ENCODE results near the gene PLEKHG2. TPM values are rescaled to one million over a fixed set of nuclear protein-coding genes. Genes with fewer than 3 reads are reported as not detected.

The PLEKHG2 gene
- total and polyA plus RNA-seq, 9 of the 15 experiments (the other 6 are each of a cell fraction or from before 2014, with no cell fraction given) = 0.98 to 45.7 (median 9.8) TPM

GRCh38 chr19:39435499-39436349 lies 23.3 kb downstream of the PLEKHG2 start, which contains the start of gene RPS16 (continued):
- TF ChIP-seq CBX1 (IDR thresholded peaks at IDR 0.05; ENCODE audit: low read depth) (peak; percentile 93), IRF9 (tag; IDR thresholded peaks at IDR 0.05) (no peak), RBBP5 (IDR thresholded peaks at IDR 0.05; ENCODE audit: borderline replicate concordance, insufficient read depth, low read length, poor library complexity, severe bottlenecking) (peak; percentile 84), ZNF274 (IDR thresholded peaks at IDR 0.05; ENCODE audit: borderline replicate concordance, low read depth, low read length) (no peak), GATAD2B (IDR thresholded peaks at IDR 0.05; ENCODE audit: borderline replicate concordance) (no peak), SPI1 (IDR thresholded peaks at IDR 0.05; ENCODE audit: borderline replicate concordance, low read depth, low read length) (peak; percentile 71), TOE1 (IDR thresholded peaks at IDR 0.05; ENCODE audit: borderline replicate concordance) (no peak), TOE1 (CRISPR knock-in tag; IDR thresholded peaks at IDR 0.05; ENCODE audit: borderline replicate concordance, low read depth) (no peak), CSDE1 (IDR thresholded peaks at IDR 0.05) (no peak), ZNF512 (tag; IDR thresholded peaks at IDR 0.05) (no peak), NFYB (IDR thresholded peaks at IDR 0.05; ENCODE audit: extremely low read depth, insufficient read length) (no peak), ZNF253 (CRISPR knock-in tag; conservative IDR thresholded peaks at IDR 0.05) (no peak), RREB1 (CRISPR knock-in tag; IDR thresholded peaks at IDR 0.05) (peak; percentile 26; the same call in 1 of the 2 replicates)
- TF ChIP-seq, protein P1, sequence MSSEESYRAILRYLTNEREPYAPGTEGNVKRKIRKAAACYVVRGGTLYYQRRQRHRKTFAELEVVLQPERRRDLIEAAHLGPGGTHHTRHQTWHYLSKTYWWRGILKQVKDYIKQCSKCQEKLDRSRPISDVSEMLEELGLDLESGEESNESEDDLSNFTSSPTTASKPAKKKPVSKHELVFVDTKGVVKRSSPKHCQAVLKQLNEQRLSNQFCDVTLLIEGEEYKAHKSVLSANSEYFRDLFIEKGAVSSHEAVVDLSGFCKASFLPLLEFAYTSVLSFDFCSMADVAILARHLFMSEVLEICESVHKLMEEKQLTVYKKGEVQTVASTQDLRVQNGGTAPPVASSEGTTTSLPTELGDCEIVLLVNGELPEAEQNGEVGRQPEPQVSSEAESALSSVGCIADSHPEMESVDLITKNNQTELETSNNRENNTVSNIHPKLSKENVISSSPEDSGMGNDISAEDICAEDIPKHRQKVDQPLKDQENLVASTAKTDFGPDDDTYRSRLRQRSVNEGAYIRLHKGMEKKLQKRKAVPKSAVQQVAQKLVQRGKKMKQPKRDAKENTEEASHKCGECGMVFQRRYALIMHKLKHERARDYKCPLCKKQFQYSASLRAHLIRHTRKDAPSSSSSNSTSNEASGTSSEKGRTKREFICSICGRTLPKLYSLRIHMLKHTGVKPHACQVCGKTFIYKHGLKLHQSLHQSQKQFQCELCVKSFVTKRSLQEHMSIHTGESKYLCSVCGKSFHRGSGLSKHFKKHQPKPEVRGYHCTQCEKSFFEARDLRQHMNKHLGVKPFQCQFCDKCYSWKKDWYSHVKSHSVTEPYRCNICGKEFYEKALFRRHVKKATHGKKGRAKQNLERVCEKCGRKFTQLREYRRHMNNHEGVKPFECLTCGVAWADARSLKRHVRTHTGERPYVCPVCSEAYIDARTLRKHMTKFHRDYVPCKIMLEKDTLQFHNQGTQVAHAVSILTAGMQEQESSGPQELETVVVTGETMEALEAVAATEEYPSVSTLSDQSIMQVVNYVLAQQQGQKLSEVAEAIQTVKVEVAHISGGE (CRISPR knock-in tag; IDR thresholded peaks at IDR 0.05) = peak in 1 of 3 experiments; percentile 74; a peak in 1 of 6 replicates
